ENCODE measurements around the gene FHIP2A. TPM values are rescaled to one million over a fixed set of nuclear protein-coding genes. Genes with fewer than 3 reads are reported as not detected.

Gene FHIP2A
- total RNA-seq, 4 donors from 2014 or later, result 21.0 to 37.4 (median 30.2) TPM

- ATAC-seq (ENCODE audit: low FRiP score), result no peak
- no peak for TF ChIP-seq CTCF (IDR thresholded peaks at IDR 0.05)
- no peak for DNase-seq (ENCODE audit: low spot score)
Measured at GRCh38 chr10:114871379-114871778, 49.8 kb downstream of the FHIP2A start.

Other genes starting within 250 kb of the FHIP2A start
- 100 to 1,000 TPM; 122 to 257 (median 138) TPM for gene ABLIM1, start 163.5 kb upstream of the FHIP2A start, total RNA-seq
- gene TRUB1, start 116.4 kb downstream of the FHIP2A start, total RNA-seq, result 10 to 100 TPM; 10.2 to 15.4 (median 12.7) TPM

Measured in omental fat pad (tissue), 4 donors.